H1 (cell line): Measurements from ENCODE around the gene ARHGDIB. TPM values are rescaled to one million over a fixed set of nuclear protein-coding genes. Genes with fewer than 3 reads are reported as not detected.

Experiments used
- EP300 ChIP-seq, 2 experiments: IDR thresholded peaks; 1 replicate in 1 of 2; 2 replicates in 1 of 2; pipeline ENCODE4 v1.6.1; 2011 to 2012; ENCODE audit warnings: low read depth in 2 of 2, low read length in 2 of 2, mild to moderate bottlenecking in 2 of 2, borderline replicate concordance in 1 of 2, inconsistent platforms in 1 of 2, moderate library complexity in 1 of 2
- FOSL1 ChIP-seq: IDR thresholded peaks from 2 replicates; pipeline ENCODE4 v1.6.1; 2011; ENCODE audit warnings: mild to moderate bottlenecking, low read depth, low read length, moderate library complexity; ENCODE audit not compliant: insufficient read depth
- polyA plus RNA-seq, 7 experiments: library from polyadenylated mRNA; depleted of rRNA in 3 of 7; stranded (reverse) in 5 of 7; unstranded in 2 of 7; fragments of >200 nt in 5 of 7; fragments of 200-250 nt in 2 of 7; gene quantifications; 1 replicate in 5 of 7; 2 replicates in 1 of 7; 4 replicates in 1 of 7; pipeline versions ENCODE4 v1.2.1 to v1.2.3, GENCODE V29; 2011 to 2013; ENCODE audit warnings: missing spikeins in 2 of 7, mixed read lengths in 2 of 7
- total RNA-seq: library from RNA; stranded (reverse); fragmentation: NEBNext Ultra II Directional; extraction: Animal tissue kit (Norgen Biotek cat#: 25700); gene quantifications from 2 replicates; pipeline ENCODE4 v1.2.1, GENCODE V29; 2021

Gene ARHGDIB
- total and polyA plus RNA-seq, 2 of the 8 experiments (the other 6 are each of a cell fraction or from before 2014, with no cell fraction given): 0.82 to 1.3 TPM

- TF ChIP-seq EP300 (IDR thresholded peaks at IDR 0.05; ENCODE audit: borderline replicate concordance in 1 of 2, low read depth in 2 of 2, low read length in 2 of 2): no peak
- no peak for TF ChIP-seq FOSL1
These were observed 12.7 kb downstream of the ARHGDIB start (continued) for GRCh38 chr12:14948672-14949071.
